Activated gamma-delta T cell treated with Interleukin-2 at 50 U/mL for 16 hours (primary cell): ENCODE measurements around the gene SLC22A13.
"Not testable (repeated sequence)": the region's sequence is repeated elsewhere in the genome, so short reads cannot be mapped to it uniquely, and the experiment has no call there.

Experiments
- DNase-seq: peaks from one replicate; pipeline ENCODE4 v3.0.0-alpha.2; 2020

The SLC22A13 gene

DNA sequence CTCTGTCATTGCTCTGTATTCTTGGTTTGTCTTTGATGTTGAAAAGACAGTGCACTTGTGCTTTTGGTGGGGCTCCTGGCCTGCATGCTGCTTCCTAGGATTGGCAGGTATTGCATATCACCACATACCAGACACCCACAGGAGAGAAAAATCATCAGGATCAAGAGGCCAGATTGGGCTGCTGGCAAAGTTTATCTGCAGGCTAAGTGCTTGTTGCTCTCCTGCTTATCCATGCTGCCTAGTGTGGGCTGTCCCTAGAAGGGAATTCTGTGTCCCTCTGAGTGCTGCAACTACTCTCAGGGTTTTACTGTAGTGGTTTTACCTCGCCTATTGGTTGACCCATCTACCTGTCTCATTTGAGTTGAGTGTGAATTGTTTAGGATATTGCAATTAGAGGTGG is 833 bp upstream of the SLC22A13 start:
- no peak for DNase-seq

DNA sequence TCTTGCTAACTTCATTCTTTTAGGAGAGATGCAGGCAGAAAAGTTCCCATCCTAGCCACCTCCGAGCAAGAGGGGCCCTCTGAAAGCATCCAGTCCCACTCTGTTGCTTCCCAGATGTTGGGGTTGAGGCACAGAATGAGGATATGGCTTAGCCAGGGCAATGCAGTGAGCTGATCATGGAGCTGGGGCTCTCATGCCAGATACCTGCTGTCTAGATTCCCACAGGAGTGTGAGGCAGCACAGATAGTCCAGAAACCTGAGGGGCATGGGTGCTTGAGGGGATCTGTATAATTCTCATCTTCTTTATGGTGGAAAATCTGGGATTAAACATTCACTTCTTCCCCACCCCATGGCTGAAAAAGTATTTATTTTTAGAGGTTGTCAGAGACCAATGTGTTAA is 1.2 kb downstream of the SLC22A13 start:
- no peak for DNase-seq

DNA sequence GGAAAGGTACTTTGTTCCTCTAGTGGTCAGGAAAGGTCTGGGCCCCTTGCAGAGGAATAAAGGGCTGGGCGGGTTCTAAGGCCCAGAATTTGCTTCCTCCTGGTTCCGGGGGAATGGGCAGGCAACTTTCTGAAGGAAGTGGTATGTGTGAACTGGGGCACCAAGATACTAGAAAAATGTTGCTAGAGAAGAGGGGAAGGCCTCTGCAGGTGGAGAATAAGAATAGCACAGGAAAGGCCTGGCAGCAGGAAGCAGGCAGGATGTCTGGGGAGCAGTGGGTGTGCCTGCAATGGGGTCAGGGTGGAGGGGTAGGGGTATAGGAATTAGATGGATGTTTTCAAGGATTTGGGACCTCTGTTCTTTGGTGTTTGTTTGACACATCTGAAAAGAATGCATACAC is 2.0 kb downstream of the SLC22A13 start:
- DNase-seq, result no peak

- no peak for DNase-seq
These were observed 2.5 kb downstream of the SLC22A13 start for GRCh38 chr3:38268087-38268486.

GRCh38 chr3:38268522-38268921 is 2.9 kb downstream of the SLC22A13 start:
- DNase-seq, result no peak

DNA sequence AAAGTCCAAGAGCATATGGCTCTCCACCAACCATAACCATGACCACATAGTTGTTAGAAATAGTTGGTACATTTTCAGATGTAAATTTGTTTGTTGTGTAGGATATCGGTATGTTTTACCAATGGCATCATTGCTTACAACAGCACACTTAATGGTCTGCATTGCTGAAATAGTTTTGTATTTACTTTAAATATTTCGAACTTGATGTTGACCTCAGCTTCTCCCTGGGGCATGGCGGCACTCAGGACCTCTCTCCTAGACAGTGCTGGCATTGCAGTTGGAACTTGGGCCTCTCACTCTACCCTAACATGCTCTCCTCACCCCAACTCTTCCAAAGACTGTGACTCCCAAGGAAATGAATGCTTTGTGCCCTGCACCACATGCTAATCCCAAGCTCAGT is 5.0 kb downstream of the SLC22A13 start:
- no peak for DNase-seq

- no peak for DNase-seq
These were observed 5.9 kb downstream of the SLC22A13 start for GRCh38 chr3:38271553-38271952.

DNA sequence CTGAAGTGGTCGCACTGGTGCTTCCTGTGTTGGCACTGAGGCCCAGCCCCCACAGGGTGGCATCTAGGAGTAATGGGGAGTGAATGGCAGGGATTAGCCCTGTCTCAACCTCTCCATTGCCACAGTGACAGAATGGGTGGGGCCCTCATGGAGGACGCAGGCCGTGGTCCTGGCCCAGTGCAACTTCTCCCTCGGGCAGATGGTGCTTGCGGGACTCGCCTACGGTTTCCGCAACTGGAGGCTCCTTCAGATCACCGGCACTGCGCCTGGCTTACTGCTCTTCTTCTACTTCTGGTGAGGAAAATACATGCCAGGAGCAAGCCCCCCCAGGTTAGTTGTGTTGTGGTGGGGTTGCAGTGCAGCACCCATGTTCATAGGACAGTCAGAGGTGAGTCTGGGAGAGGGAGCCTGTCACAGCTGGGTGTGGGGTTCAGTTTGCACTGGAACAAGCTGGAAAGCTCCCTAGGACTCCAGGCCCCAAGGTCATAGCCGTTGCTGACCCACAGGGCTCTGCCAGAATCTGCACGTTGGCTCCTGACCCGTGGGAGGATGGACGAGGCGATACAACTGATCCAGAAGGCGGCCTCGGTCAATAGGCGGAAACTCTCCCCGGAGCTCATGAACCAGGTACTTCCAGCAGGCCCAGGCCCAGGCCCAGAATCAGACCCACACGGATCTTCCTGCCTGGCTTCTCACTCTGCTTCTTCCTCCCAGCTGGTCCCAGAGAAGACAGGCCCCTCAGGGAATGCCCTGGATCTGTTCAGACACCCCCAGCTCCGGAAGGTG is 9.4 kb downstream of the SLC22A13 start:
- DNase-seq, result no peak

DNA sequence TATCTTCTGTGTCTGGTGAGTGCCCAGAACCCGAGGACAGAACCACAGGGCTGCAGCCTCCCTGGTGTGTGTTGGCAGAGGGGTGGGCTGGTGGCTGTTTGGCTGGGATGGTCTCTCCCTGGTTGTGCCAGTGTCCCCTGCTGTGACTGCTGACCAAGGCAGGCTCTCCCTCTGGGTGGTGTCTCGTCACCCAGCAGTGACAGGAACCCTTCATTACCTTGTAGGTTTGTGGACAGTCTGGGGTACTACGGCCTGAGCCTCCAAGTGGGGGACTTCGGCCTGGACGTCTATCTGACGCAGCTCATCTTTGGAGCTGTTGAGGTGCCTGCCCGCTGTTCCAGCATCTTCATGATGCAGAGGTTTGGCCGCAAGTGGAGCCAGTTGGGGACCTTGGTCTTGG is 10.0 kb downstream of the SLC22A13 start:
- DNase-seq, result no peak

DNA sequence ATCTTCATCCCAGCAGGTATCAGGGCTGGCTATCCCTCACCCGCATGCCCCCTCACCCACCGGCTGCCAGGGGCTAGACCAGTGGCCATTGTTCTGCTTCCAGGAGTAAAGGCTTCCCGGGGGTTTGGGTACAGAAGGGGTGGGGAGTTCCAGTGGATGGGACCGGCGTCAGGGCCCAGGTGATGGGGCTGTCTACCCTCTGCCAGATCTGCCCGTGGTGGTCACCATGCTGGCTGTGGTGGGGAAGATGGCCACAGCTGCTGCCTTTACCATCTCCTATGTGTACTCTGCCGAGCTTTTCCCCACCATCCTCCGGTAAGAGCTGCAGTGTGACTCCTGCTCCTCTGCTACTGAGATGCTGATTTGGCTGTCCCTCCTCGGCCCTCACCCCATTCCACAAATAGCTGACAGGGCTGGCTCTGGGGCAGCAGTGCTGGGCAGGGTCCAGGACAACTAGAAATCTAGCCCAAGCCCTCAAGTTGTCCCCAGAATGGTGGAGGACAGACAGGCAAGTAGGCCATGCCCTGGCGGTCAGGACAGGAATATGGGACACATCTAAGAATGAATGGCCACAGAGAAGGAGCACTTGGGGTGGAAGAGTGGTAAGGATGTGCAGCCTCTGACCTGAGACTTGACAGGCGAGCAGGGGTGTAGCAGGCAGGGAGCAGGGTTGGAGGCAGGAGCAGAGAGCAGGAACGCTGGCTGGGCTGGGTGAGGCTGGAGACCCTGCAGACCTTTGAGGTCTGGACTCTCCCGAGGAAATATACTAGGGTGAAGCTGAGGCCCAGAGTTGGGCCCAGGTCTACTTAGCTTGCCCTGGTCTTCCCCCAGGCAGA is 10.7 kb downstream of the SLC22A13 start:
- no peak for DNase-seq

- DNase-seq, result no peak
These were observed 11.5 kb downstream of the SLC22A13 start for GRCh38 chr3:38276917-38277630.

- no peak for DNase-seq
These were observed 13.2 kb downstream of the SLC22A13 start for GRCh38 chr3:38278841-38279240.

- DNase-seq, result no peak
These were observed 16.5 kb downstream of the SLC22A13 start, which contains the start of gene SLC22A14 for GRCh38 chr3:38281895-38282686. Gene SLC22A14, plus strand, starts transcription at chr3:38282294. Its CDS starts 23,733 bp downstream, at chr3:38306027.

GRCh38 chr3:38283810-38284755 is 18.5 kb downstream of the SLC22A13 start:
- no peak for DNase-seq

GRCh38 chr3:38284756-38285150 is 19.1 kb downstream of the SLC22A13 start:
- DNase-seq, result no peak

DNA sequence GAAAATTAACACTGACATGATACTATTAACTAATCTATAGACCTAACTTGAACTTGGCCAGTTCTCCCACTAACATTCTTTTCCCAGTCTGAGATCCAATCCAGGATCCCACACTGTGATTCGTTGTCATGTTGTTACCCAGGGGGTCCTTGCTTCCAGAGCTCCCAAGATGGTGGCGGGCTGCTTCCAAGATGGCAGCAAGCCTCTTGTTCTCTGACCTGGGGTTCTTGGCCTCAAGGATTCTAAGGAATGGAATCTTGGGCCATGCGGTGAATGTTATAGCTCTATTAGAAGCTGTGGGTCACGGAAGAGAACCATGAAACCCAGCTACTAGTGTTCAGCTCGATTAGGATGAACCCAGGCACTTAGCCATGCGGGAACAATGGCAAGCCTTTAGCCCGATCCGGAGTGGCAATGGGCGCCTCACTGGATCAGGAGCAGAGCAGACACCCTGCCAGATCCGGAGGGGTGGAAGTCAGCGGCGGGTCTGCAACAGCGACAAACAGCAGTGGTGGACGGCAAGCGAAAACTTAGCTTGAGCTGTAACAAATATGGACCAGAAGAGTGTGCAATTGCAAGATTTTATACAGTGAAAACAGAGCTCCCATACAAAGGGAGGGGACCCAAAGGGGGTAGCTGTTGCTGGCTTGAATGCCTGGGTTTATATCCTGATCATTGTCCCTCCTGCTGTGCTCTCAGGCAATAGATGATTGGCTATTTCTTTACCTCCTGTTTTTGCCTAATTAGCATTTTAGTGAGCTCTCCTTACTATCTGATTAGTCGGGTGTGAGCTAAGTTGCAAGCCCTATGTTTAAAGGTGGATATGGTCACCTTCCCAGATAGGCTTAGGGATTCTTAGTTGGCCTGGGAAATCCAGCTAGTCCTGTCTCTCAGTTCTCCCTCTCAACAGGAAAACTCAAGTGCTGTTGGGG is 23.9 kb downstream of the SLC22A13 start:
- DNase-seq, result not testable (repeated sequence)

DNA sequence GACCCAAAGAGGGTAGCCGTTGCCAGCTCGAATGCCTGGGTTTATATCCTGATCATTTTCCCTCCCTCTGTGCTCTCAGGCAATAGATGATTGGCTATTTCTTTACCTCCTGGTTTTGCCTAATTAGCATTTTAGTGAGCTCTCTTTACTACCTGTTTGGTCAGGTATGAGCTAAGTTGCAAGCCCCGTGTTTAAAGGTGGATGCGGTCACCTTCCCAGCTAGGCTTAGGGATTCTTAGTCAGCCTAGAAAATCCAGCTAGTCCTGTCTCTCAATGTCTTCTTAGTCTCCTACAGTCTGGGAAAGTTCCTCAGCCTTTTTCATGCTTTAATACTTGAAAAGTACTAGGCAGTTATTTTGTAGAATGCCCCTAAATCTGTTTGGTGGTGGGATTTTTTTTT is 31.4 kb downstream of the SLC22A13 start:
- not testable (repeated sequence) for DNase-seq

- DNase-seq, result no peak
These were observed 31.9 kb downstream of the SLC22A13 start for GRCh38 chr3:38297537-38297936.

DNA sequence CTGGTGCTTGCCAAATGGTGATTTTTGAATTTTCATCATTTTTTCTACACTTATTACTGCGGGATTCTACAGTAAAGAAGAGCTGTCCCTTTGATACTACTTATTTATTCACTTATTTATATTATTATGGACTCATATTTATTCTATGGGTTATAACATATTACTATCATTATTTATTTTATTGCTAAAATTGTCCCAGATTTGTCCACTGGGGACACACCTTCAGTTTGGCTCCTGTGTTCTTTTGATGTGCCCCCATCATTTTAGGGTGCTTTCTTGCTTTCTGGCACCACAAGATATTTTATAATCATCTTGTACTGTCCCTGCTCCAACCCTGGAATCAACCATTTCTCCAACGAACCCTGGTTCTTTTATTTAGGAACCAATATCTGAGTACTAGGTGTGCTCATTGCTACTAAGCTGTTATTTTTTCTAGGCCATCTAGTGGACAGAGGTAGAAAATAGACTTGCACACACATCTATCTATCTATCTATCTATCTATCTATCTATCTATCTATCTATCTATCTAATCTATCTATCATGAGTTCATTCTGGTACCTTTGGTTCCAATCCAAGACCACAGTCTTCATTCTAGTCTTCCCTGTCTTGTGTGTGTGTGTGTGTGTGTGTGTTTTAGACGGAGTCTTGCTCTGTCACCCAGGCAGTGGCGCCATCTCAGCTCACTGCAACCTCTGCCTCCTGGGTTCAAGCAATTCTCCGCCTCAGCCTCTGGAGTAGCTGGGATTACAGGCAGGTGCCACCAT is 32.5 kb downstream of the SLC22A13 start:
- DNase-seq, result no peak
